Measurements from ENCODE around the gene NCKAP5.
"Not testable (repeated sequence)": the region's sequence is repeated elsewhere in the genome, so short reads cannot be mapped to it uniquely, and the experiment has no call there.

The NCKAP5 gene

DNA sequence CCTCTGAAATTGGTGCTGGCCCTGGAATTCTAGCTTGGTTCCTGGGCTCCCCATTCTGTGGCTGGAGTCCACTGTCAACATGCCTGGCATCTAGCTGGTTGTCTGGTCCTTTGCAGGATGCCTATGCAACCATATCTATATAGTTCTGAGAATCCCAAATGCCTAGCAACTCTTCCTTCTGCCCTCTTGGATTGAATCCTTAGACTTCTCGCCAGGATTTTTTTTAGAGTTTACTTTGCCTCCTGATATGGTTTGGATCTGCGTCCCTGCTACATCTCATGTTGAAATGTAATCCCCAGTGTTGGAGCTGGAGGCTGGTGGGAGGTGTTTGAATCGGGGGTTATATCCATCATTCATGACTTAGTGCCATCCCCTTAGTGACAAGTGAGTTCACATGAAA, 833.3 kb downstream of the NCKAP5 start:
- DNase-seq = no peak

DNA sequence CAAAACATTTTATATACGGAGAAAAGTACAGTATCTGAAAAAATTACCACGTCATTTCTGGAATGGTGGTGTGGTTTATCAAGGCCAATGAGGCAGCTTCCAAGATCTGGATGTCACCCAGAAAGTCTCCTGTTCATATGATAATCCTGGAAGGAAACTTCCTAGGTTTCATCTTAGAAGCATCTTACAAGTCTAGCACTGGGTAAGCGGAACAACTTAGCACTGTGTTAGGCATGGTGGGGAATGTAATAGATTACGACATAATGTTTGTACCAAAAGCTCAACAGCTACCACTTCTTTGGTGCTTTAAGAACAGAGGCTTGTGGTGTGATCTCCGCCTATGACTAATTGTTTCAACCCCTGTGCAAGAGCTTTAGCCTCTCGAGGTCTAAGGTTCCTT, 835.2 kb downstream of the NCKAP5 start:
- no peak for DNase-seq

DNA sequence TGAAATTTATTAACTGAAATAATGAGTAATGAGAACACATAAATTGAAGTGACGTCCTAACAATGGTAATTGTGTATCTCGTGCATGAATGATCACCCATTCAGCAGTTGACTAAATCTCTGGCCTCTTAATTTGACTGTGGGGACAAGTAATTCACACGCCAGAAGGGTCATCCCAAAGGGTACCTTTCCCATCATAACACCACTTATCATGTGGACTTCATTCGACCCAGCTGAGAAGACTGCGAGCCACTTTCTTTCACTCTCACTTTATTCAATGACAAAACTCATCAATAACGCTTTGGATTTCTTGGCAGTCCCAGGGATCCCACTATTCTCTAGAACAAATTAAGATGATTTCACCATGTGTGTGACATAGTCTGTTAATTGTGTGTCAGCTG, 835.6 kb downstream of the NCKAP5 start:
- no peak for DNase-seq

DNA sequence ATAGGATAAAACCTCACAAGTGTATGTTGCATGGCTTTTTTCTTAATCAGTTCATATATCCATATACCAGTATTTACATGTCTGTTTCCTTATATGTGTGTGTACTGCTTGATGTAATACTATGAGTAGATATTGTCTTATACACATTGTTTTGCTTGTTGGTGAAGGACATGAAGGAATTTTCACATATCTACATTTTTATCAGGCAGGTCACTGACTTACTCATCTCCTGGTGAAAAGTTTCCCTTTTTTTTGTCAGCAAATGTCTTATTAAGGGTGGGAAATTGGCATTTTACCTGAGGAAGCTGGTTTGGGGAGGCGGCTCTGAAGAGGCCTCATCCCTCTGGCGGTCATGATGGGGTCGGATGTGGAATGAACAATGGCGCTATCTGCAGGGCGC, 836.8 kb downstream of the NCKAP5 start:
- no peak for DNase-seq

DNA sequence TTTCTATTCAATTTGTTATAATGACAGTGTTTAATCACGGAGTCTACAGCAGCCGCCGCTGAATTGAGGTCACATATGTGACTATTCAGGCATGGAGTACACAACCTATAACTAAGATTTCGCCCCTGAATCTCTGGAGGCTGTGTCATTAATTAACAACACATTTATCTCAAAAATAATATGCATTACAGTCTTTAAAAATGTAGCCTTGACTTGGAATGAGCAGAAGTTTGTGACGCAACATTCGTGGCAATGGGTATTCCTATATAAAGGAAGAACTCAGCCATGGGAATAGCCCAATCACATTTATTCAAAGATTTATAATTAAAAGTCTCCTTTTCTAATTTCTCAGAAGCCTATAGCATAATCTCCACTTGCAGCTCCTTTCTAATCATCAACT, 837.7 kb downstream of the NCKAP5 start:
- no peak for DNase-seq

DNA sequence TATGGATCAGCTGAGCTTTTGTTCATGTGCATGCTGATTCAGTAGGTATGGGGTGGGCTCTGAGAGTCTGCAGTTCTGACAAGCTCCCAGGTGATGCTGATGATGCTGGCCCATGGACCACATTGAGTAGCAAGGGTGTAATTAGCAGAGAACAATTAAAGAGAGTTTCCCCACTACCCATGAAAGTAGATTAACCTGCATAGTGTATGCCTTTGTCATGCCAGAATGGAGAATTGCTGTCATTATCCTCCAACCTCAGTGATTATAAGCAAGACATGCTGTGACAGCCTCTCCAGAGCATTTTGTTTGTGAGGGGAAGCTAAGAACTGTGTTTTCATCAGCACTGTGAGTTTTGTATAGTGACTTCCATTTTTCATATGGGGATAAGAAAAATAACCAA, 838.7 kb downstream of the NCKAP5 start:
- DNase-seq = peak; percentile 3

DNA sequence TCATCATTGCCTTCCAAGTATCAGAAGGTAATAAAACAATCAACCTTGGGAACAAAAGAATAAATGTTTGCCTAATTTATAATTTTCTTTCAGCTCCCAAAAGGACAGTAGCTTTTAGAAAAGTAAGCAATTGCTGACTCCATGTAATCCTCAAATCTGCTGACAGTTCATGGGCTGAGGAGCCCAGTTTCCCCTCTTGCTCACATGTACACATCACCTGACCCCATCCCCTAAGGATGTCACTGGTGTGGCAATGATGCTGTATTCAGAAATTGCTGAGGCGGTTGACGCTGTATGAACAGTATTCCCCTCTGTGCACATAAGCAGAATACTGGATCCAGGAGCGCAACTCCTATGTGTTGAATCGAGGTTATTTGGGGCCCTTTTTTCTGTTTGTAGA, 842.1 kb downstream of the NCKAP5 start:
- peak; percentile 62 for DNase-seq

GRCh38 chr2:132725748-132726147, 842.5 kb downstream of the NCKAP5 start:
- DNase-seq = no peak

DNA sequence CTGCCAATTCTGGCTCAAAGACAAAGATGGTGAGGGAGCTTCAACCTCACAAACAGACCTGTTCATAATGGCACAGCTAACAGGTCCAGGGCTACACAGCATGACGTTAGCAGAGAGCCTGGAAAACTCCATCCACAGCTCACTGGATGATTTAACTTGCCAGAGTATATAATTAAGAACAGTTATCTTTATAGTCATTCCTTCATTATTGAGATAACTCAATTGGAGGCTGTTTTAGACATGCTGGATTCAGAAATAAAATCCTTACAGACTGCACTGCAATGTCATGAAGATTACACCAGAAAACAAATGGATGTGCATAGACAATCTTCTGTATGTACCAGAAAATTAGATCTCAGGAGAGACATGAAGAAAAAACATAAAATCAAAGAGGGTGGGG, 843.1 kb downstream of the NCKAP5 start:
- peak; percentile 9 for DNase-seq

DNA sequence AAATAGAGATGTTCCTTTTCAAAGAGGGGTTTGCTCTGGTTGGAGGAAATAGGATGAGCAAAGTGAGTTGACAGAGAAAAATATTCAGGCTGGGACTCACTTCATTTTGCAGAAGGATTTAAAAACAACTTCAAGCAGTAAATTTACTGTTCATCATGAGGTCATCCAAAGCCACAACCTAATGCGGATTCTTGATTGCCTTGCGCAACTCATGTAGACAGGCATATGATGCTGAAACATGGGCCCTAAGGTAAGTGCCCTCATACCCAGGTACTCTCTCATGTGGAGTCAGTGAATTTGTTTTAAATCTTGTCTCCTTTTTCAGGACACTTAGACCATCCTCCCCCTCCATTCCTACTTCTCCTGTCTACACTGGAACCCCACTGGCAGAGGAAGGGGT, 846.3 kb downstream of the NCKAP5 start:
- DNase-seq = no peak

DNA sequence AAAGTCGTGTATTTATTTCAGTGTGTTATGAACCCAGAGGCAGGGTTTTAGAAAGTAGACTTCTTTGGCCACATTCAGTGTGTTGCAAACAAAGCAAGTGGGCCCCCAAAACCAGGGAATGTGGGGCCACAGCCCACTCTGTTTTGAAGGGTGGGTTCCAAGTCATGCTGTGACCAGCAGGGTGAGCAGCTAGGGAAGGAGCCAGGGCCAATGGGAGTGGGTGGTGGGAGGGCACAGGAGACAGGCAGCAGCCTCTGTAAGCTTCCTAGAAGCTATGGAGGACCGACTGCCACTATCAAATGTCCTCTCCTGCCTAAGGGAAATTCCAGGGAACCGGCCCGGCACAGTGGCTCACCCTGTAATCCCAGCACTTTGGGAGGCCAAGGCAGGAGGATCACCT, 847.9 kb downstream of the NCKAP5 start:
- DNase-seq = no peak

DNA sequence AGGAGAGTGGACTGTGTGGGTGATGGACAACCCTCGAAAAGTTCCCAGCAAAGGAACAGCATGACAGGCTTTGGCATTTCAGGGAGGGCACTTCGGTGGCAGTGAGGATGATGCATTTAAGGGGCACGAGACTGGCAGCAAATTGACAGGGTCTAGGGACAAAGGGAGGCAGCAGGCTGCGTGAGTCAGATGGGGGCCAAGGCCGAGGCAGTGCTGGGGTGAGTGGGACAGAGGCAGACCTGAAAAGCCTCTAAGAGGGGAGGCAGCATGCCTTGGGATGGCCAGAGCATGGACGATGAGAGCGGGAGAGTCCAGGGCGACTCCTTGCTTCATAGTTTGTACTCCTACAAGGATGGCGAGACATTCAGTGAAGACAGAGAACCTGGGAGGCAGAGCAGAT, 848.8 kb downstream of the NCKAP5 start:
- DNase-seq = no peak

DNA sequence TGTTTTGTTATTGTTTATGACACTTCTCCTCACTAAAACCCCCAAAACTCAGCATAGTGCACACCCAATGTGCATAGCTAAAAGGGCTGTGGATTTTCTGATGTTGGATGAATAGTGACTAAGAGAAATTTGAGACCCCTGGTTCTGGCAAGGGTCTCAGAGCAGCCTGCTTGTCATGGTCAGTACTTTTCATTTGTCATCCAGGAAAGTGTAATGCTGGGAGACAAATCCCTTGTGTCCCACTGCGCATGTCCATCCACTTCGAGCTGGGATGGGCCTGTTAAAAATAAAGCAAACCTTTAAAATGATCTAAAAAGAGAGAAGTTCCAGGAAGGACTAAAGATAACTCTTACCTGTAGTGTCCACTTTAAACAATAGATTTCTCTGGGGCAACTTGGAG, 851.3 kb downstream of the NCKAP5 start:
- DNase-seq = no peak

DNA sequence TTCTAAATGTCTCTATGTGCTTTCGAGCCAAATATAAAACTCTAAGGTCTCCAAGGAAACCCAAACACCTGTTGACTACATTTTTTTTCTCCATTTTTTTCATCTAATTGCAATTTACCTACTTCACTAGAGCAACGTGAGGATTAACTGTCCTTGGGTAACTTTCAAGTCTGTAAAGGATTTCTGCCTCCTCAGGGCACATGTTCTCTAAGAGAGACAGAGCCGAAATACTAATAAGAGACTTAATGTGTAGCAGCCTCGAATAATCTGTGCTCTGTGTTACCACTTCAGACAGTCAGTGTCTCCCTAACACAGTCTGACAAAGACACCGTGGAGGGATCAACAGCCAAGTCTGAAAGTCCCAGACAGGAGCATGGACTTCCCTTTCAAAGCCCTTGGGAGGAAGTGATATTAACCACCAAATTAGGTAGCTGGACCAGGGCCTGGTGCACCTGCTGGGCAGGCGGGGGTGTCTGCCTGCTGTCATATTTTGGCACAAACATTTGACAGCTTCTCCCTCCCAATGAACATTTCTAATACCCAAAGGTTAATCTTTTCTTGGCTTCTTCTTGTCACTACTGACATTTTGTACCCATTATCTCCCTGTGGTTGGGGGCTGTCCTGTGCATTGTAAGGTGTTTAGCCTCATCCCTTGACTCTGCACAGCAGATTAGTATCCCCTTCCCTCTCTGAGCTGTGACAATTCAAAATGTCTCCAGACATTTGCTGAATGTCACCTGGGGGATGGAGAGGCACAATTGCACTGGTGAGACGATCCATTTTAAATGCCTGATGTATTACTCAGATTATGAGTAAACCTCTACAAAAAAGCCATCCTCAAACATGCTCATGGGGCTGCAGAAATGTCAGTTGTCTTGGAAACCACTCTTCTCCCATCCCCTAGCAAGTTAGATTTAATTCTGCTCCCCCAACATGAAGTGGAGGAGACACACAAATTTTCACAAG, 852.6 kb downstream of the NCKAP5 start:
- no peak for DNase-seq

GRCh38 chr2:132703396-132703795, 864.9 kb downstream of the NCKAP5 start:
- no peak for DNase-seq

GRCh38 chr2:132701810-132702209, 866.5 kb downstream of the NCKAP5 start:
- DNase-seq = no peak

DNA sequence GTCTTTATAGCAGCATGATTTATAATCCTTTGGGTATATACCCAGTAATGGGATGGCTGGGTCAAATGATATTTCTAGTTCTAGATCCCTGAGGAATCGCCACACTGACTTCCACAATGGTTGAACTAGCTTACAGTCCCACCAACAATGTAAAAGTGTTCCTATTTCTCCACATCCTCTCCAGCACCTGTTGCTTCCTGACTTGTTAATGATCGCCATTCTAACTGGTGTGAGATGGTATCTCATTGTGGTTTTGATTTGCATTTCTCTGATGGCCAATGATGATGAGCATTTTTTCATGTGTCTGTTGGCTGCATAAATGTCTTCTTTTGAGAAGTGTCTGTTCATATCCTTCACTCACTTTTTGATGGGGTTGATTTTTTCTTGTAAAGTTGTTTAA, 868.5 kb downstream of the NCKAP5 start:
- DNase-seq = not testable (repeated sequence)

DNA sequence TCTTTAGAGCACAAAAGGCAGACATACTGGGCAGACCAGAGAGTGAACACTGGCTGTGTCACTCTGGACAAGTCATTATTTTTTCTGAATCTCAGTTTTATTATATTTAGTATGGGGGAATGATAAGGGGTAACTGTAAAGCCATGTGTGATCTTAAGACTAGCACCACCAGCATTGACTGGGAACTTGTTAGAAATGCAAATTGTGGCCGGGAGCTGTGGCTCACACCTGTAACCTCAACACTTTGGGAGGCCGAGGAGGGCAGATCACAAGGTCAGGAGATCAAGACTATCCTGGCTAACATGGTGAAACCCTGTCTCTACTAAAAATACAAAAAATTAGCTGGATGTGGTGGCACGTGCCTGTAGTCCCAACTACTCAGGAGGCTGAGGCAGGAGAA, 869.9 kb downstream of the NCKAP5 start:
- not testable (repeated sequence) for DNase-seq

DNA sequence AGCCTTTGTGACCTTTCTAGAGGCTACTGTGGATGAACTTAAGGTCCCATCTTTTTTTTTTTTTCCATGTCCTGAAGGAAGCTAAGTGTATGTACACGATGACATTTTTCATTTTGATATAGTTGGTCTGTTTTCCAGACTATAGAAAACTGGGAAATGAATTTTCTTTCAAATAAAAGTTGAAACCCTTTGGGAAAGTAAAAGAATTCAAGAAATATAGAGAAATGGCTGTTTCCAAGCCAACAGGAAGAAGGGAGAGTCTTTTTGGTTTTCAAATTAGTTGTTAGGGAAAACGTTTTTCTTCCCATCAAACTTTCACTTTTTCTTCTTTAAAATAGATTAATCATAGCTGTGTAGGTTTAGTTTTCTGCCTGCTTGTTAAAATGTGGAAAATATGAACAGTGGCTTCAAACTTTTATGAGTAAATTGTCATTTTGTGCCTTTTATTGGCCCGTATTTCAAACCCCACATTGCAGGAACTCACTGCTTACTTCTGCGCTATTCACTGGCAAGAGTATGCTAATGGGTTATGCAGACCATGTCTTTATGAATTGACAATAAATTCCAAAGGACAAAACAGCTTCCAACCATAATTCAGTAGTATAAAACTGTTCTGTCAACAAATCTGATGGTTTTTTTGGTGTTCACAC, 870.6 kb downstream of the NCKAP5 start:
- no peak for DNase-seq

DNA sequence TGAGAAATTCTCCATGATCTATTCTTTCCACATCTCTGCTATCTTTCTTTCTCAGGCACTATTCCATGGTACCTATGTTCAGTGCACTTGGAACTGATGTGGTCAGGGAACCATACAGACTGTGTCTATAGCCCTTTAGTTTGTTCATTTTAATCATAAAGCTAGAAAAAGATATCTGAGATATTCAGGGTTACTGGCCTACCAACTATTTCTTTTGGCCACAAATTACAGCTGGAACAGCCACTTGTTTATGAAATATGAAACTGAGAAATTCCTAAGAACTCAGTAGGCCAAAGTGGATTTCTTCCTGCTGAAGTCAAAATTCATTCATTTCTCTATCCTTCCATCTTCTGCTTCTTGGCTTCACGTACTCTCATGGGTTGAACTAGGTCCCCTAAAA, 875.4 kb downstream of the NCKAP5 start:
- no peak for DNase-seq

DNA sequence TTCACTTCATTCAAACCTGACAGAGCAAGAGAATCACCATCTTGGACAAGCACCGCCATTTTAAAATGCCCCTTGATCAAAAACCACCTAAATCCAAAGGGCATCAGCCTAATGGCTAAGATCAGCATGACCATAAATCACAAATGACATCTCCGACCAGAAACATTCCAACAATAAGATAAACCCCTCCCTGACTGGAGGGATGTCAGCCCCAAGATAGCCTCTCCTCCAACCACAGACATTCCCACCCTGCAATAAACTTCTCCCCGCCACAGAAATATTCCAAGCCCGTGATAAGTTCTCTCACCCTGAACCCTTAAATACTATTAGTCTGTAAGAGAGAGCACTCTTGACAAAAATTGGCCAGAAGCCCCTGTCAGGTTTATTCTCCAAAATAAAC, 876.7 kb downstream of the NCKAP5 start:
- DNase-seq = no peak

DNA sequence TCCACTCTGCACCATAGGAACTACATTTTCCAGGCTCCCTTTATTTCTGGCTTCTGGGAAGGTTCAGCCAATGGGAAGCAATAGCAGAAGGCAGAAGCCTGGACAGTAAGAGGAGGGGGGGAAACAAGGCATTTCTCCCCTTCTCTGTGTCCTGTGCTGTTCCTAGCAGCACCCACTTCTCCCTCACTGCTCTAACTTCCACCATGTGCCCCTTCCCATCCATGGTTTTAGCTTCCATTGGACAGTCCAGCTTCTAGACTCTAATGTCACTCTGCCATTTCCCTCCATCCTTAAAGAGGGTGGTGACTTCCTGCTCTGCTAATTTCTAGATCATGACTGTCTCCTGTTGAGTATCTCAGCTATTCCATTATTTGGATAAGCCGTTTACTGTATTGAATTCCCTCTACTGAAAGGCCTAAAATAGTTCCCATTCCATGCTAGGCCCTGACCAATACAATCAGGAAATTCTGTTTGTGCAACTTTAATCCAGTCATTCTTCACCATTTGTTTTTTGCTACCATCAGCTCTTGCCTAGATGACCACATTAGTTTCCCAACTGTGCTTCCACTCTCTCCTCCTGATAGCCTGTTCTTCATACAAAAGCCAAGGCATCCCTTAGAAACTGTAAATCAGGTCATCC, 877.5 kb downstream of the NCKAP5 start:
- no peak for DNase-seq

DNA sequence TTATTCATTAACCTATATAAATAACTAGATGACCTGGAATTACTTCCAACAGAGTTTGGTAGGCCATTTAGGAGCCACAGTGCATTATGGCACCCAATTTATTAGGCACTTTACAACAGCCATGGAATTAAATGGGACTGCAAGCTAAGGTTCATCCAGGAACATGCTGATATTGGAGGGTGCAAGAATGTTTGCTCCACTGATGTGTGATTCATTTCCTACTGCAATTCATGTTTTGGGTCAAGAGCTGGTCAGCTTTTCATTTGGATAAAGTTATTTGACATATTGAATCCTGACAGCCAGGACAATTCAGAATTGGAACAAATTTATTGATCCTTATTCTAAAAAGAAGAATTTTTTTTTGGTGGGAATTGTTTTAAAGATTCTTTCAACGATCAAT, 886.5 kb downstream of the NCKAP5 start:
- DNase-seq = no peak

- DNase-seq = no peak
These were observed 887.7 kb downstream of the NCKAP5 start for GRCh38 chr2:132680544-132680943.
